H1 (cell line): ENCODE data around the gene CDIPT. TPM values are rescaled to one million over a fixed set of nuclear protein-coding genes. Genes with fewer than 3 reads are reported as not detected.

Experiments used
- CTCF ChIA-PET: fragments of 300-600 bp; sonication (Branson Sonifier 250); formaldehyde crosslinking; loops from one replicate; lab custom pipeline; 2021; ENCODE audit not compliant: partially characterized antibody; lab: Charles Lee
- POLR2A ChIA-PET: fragments of 300-600 bp; sonication (Branson Sonifier 250); formaldehyde crosslinking; loops from one replicate; lab custom pipeline; 2021; ENCODE audit warnings: inconsistent platforms; ENCODE audit not compliant: partially characterized antibody; lab: Charles Lee
- DNase-seq, 2 experiments: peaks; one replicate each; pipeline versions ENCODE4 v3.0.0 to v3.0.0-alpha.2; 2010 to 2022; ENCODE audit warnings: low spot score in 2 of 2, low read depth in 1 of 2, mixed read lengths in 1 of 2
- FAIRE-seq: peaks from 2 replicates; lab custom pipeline; 2011; peaks lifted over from hg19 to GRCh38; lab: Jason Lieb, UNC
- H2AFZ ChIP-seq: 2 replicates; pipeline ENCODE4 v1.8.1; 2012; ENCODE audit warnings: low read length, inconsistent platforms
- H2AK5ac ChIP-seq: 2 replicates; pipeline ENCODE4 v1.6.1; 2013; ENCODE audit warnings: low read depth, low read length
- H2BK120ac ChIP-seq: replicated peaks from 2 replicates; pipeline ENCODE3; 2013; ENCODE audit warnings: low read depth, low read length, inconsistent platforms
- H2BK12ac ChIP-seq: 2 replicates; pipeline ENCODE4 v1.6.1; 2013; ENCODE audit warnings: low read depth, low read length
- H2BK15ac ChIP-seq: 2 replicates; pipeline ENCODE4 v1.6.1; 2013; ENCODE audit warnings: low read length
- H2BK20ac ChIP-seq: 2 replicates; pipeline ENCODE4 v1.6.1; 2013; ENCODE audit warnings: low read length
- H2BK5ac ChIP-seq: 2 replicates; pipeline ENCODE4 v1.6.1; 2013; ENCODE audit warnings: low read depth, low read length
- H3K14ac ChIP-seq: 2 replicates; pipeline ENCODE4 v1.6.1; 2013; ENCODE audit warnings: inconsistent platforms; ENCODE audit not compliant: insufficient read length
- H3K18ac ChIP-seq: 2 replicates; pipeline ENCODE4 v1.6.1; 2013; ENCODE audit warnings: low read length; ENCODE audit errors: extremely low read depth
- H3K23ac ChIP-seq: 2 replicates; pipeline ENCODE4 v1.6.1; 2013; ENCODE audit warnings: inconsistent platforms; ENCODE audit not compliant: insufficient read length
- H3K23me2 ChIP-seq: 2 replicates; pipeline ENCODE4 v1.6.1; 2013; ENCODE audit warnings: low read depth, low read length
- H3K27ac ChIP-seq: 2 replicates; pipeline ENCODE4 v1.6.1; 2011; ENCODE audit warnings: low read depth, low read length, inconsistent platforms
- H3K27me3 ChIP-seq, 4 experiments: replicated peaks in 1 of 4; 1 replicate in 1 of 4; 2 replicates in 3 of 4; pipeline versions ENCODE4 v1.6.1 to v1.8.1; 2011 to 2013; ENCODE audit warnings: low read length in 3 of 4, mild to moderate bottlenecking in 3 of 4, inconsistent platforms in 2 of 4, mixed read lengths in 2 of 4, moderate library complexity in 1 of 4; ENCODE audit not compliant: control insufficient read depth in 3 of 4, insufficient read depth in 3 of 4; ENCODE audit errors: extremely low read depth in 1 of 4
- H3K36me3 ChIP-seq, 4 experiments: 2 replicates each; pipeline versions ENCODE4 v1.6.1 to v1.8.1; 2011 to 2013; ENCODE audit warnings: mild to moderate bottlenecking in 4 of 4, low read length in 3 of 4, moderate library complexity in 2 of 4, control low read depth in 1 of 4, inconsistent platforms in 1 of 4; ENCODE audit not compliant: insufficient read depth in 4 of 4, control insufficient read depth in 2 of 4
- H3K4ac ChIP-seq: replicated peaks from 2 replicates; pipeline ENCODE3; 2013; ENCODE audit warnings: low read length, low read depth, mixed read lengths, inconsistent platforms; ENCODE audit not compliant: insufficient read length
- H3K4me1 ChIP-seq, 4 experiments: replicated peaks in 1 of 4; 1 replicate in 1 of 4; 2 replicates in 3 of 4; pipeline versions ENCODE4 v1.6.1 to v1.8.1; 2011 to 2013; ENCODE audit warnings: low read length in 3 of 4, inconsistent platforms in 2 of 4, mixed read lengths in 1 of 4; ENCODE audit not compliant: insufficient read depth in 4 of 4, control insufficient read depth in 3 of 4
- H3K4me2 ChIP-seq, 2 experiments: 2 replicates each; pipeline versions ENCODE4 v1.6.1 to v1.8.1; 2011 to 2013; ENCODE audit warnings: low read depth in 2 of 2, low read length in 2 of 2, control low read depth in 1 of 2, inconsistent platforms in 1 of 2, mild to moderate bottlenecking in 1 of 2; ENCODE audit not compliant: insufficient read depth in 1 of 2
- H3K4me3 ChIP-seq, 4 experiments: fragments of 200-600, 300-600 bp in 1 of 4; sonication (generic), shearing (Covaris generic), sonication (Bioruptor Twin) in 1 of 4; 2 replicates each; pipeline versions ENCODE4 v1.5.1 to v1.8.1; 2011 to 2016; ENCODE audit warnings: low read length in 4 of 4, low read depth in 3 of 4, control low read depth in 2 of 4, inconsistent platforms in 2 of 4, mild to moderate bottlenecking in 2 of 4, mixed read lengths in 1 of 4, moderate library complexity in 1 of 4; ENCODE audit not compliant: insufficient read depth in 2 of 4; ENCODE audit errors: extremely low read depth in 1 of 4
- H3K56ac ChIP-seq: replicated peaks from 2 replicates; pipeline ENCODE3; 2013; ENCODE audit warnings: low read depth, mild to moderate bottlenecking, mixed read lengths, low read length, inconsistent platforms; ENCODE audit not compliant: insufficient read length
- H3K79me1 ChIP-seq: 2 replicates; pipeline ENCODE4 v1.6.1; 2013; ENCODE audit warnings: low read depth, low read length, control low read depth
- H3K79me2 ChIP-seq, 2 experiments: 2 replicates each; pipeline versions ENCODE4 v1.6.1 to v1.8.1; 2012 to 2013; ENCODE audit warnings: low read length in 2 of 2, mild to moderate bottlenecking in 2 of 2, inconsistent platforms in 1 of 2; ENCODE audit not compliant: insufficient read depth in 2 of 2, control insufficient read depth in 1 of 2
- H3K9ac ChIP-seq, 4 experiments: replicated peaks in 1 of 4; 1 replicate in 1 of 4; 2 replicates in 3 of 4; pipeline versions ENCODE4 v1.6.1 to v1.8.1; 2011 to 2013; ENCODE audit warnings: low read depth in 3 of 4, low read length in 3 of 4, control low read depth in 2 of 4, mild to moderate bottlenecking in 2 of 4, moderate library complexity in 2 of 4, inconsistent platforms in 1 of 4; ENCODE audit errors: extremely low read depth in 1 of 4
- H3K9me3 ChIP-seq, 2 experiments: 2 replicates each; pipeline versions ENCODE4 v1.6.1 to v1.8.1; 2012 to 2013; ENCODE audit warnings: mild to moderate bottlenecking in 2 of 2, moderate library complexity in 2 of 2, control low read depth in 1 of 2, inconsistent platforms in 1 of 2, low read depth in 1 of 2, low read length in 1 of 2, mixed read lengths in 1 of 2; ENCODE audit not compliant: insufficient read depth in 2 of 2
- H4K20me1 ChIP-seq, 2 experiments: replicated peaks in 1 of 2; 2 replicates each; pipeline versions ENCODE3 to v1.8.1; 2011 to 2013; ENCODE audit warnings: inconsistent platforms in 2 of 2, low read length in 2 of 2, mild to moderate bottlenecking in 1 of 2; ENCODE audit not compliant: insufficient read depth in 2 of 2, control insufficient read depth in 1 of 2
- H4K5ac ChIP-seq: 2 replicates; pipeline ENCODE4 v1.6.1; 2013; ENCODE audit warnings: low read length, low read depth, mixed read lengths, inconsistent platforms; ENCODE audit not compliant: insufficient read length
- H4K8ac ChIP-seq: 2 replicates; pipeline ENCODE4 v1.8.0; 2013; ENCODE audit warnings: mild to moderate bottlenecking, moderate library complexity, low read length, inconsistent platforms; ENCODE audit not compliant: insufficient read depth; ENCODE audit errors: extremely low read depth
- H4K91ac ChIP-seq: replicated peaks from 2 replicates; pipeline ENCODE3; 2013; ENCODE audit warnings: low read length, mixed read lengths, inconsistent platforms; ENCODE audit not compliant: insufficient read length
- CREB1 ChIP-seq: IDR thresholded peaks from 2 replicates; pipeline ENCODE4 v1.6.1; 2012; ENCODE audit warnings: inconsistent platforms
- CTBP2 ChIP-seq: IDR thresholded peaks from 2 replicates; pipeline ENCODE4 v1.7.0; 2011; ENCODE audit warnings: borderline replicate concordance, mild to moderate bottlenecking, moderate library complexity, mixed read lengths, low read length; ENCODE audit not compliant: insufficient read depth, insufficient read length
- PHF8 ChIP-seq: fragments of 200-600 bp; sonication (generic); conservative IDR thresholded peaks from 2 replicates; pipeline ENCODE4 v1.7.1; 2012; ENCODE audit warnings: low read depth, mild to moderate bottlenecking, inconsistent platforms, low read length, moderate library complexity
- RBBP5 ChIP-seq: IDR thresholded peaks from 2 replicates; pipeline ENCODE4 v1.7.1; 2012; ENCODE audit warnings: low read depth, mild to moderate bottlenecking, inconsistent platforms, low read length, moderate library complexity, borderline replicate concordance
- RXRA ChIP-seq: IDR thresholded peaks from 2 replicates; pipeline ENCODE4 v1.6.1; 2011; ENCODE audit warnings: low read depth, mild to moderate bottlenecking, low read length, moderate library complexity; ENCODE audit not compliant: insufficient read depth
- SAP30 ChIP-seq: fragments of 300-600 bp; sonication (generic); IDR thresholded peaks from 2 replicates; pipeline ENCODE4 v1.7.1; 2012; ENCODE audit warnings: low read length, moderate library complexity, mild to moderate bottlenecking, inconsistent platforms; ENCODE audit not compliant: insufficient read depth, insufficient replicate concordance
- SP1 ChIP-seq: IDR thresholded peaks from 2 replicates; pipeline ENCODE4 v1.6.1; 2011; ENCODE audit warnings: low read depth, low read length
- SRF ChIP-seq: IDR thresholded peaks from 2 replicates; pipeline ENCODE4 v1.6.1; 2011; ENCODE audit warnings: mild to moderate bottlenecking, low read depth, low read length, moderate library complexity
- SUZ12 ChIP-seq: fragments of 200-600 bp; sonication (generic); IDR thresholded peaks from 2 replicates; pipeline ENCODE4 v1.6.1; 2012; ENCODE audit warnings: mild to moderate bottlenecking, inconsistent platforms, low read length, moderate library complexity, mixed read lengths
- TAF7 ChIP-seq: optimal IDR thresholded peaks from 2 replicates; pipeline ENCODE3; 2011; ENCODE audit warnings: low read depth, mild to moderate bottlenecking, inconsistent platforms, low read length, moderate library complexity, borderline replicate concordance
- ZNF274 ChIP-seq: IDR thresholded peaks from 2 replicates; pipeline ENCODE4 v1.7.0; 2012; ENCODE audit warnings: low read length, borderline replicate concordance; ENCODE audit errors: extremely low read depth
- whole genome bisulfite sequencing, 2 experiments: shearing (Covaris generic) in 1 of 2; methylation state at CpG; one replicate each; pipeline versions ENCODE4 v1.1.6 to v1.1.7; 2013 to 2015; ENCODE audit warnings: low lambda C conversion rate in 2 of 2, mixed read lengths in 2 of 2, inconsistent platforms in 1 of 2, low coverage in 1 of 2, missing lambda C conversion rate in 1 of 2; ENCODE audit not compliant: insufficient replicate concordance in 2 of 2, insufficient coverage in 1 of 2, insufficient read length in 1 of 2; ENCODE audit errors: extremely low coverage in 1 of 2, missing lambda C conversion rate in 1 of 2; 5-methylcytosine and 5-hydroxymethylcytosine counted together
- polyA plus RNA-seq, 7 experiments: library from polyadenylated mRNA; depleted of rRNA in 3 of 7; stranded (reverse) in 5 of 7; unstranded in 2 of 7; fragments of >200 nt in 5 of 7; fragments of 200-250 nt in 2 of 7; gene quantifications; 1 replicate in 5 of 7; 2 replicates in 1 of 7; 4 replicates in 1 of 7; pipeline versions ENCODE4 v1.2.1 to v1.2.3, GENCODE V29; 2011 to 2013; ENCODE audit warnings: missing spikeins in 2 of 7, mixed read lengths in 2 of 7
- total RNA-seq: library from RNA; stranded (reverse); fragmentation: NEBNext Ultra II Directional; extraction: Animal tissue kit (Norgen Biotek cat#: 25700); gene quantifications from 2 replicates; pipeline ENCODE4 v1.2.1, GENCODE V29; 2021
- TF ChIP-seq, protein P1 (sequence below): IDR thresholded peaks from 2 replicates; pipeline ENCODE4 v1.6.1; 2012; ENCODE audit warnings: low read length, inconsistent platforms

Gene CDIPT
- total and polyA plus RNA-seq, 2 of the 8 experiments (the other 6 are each of a cell fraction or from before 2014, with no cell fraction given): 69.2 to 140 TPM

DNA sequence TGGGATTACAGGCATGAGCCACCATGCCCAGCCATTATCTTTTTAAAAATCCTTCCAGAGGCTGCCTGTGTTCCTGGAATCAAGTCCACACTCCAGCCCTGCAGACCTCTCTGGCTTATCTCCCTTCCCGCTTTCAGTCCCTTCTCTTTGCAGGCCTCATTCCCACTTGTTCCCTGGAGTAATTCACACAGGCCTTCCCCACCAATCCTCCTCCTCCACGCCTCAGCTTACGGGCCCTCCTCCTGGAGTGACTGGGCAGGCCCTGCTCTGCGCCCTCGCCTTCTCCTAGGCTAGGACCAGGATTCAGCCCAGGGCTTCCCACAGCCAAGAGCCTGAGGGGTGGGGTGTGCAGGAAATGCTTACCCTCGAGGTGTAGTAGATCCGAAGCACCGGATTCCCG, 2.8 kb downstream of the CDIPT start:
- Histone ChIP-seq H4K91ac (no peak overlapping the region), H2BK5ac (no peak overlapping the region), H3K27ac (no peak overlapping the region), H3K79me1 (peaks cover 9% of the 10 kb centered on the region), H4K8ac (peak overlapping the region; percentile 36), H2BK120ac (no peak overlapping the region), H3K27me3 (no peaks in the 10 kb centered on the region), H3K9me3 (no peaks in the 10 kb centered on the region), H2AFZ (no peak overlapping the region), H3K23ac (no peak overlapping the region), H3K79me2 (peaks cover 0 to 9% of the 10 kb centered on the region in 2 experiments; a peak in 2 of 4 replicates), H3K14ac (no peak overlapping the region), H3K4me3 (no peak overlapping the region), H3K4ac (no peak overlapping the region), H3K36me3 (peaks cover 0 to 11% (median 6%) of the 10 kb centered on the region in 4 experiments; a peak in 5 of 8 replicates), H2BK15ac (no peak overlapping the region), H3K9ac (no peak overlapping the region), H3K23me2 (peaks cover 8% of the 10 kb centered on the region; the same call in 1 of the 2 replicates), H2AK5ac (no peak overlapping the region), H4K5ac (no peak overlapping the region), H4K20me1 (peaks cover 0 to 5% of the 10 kb centered on the region in 2 experiments), H3K4me1 (peaks cover 0 to 7% (median 3%) of the 10 kb centered on the region in 4 experiments; a peak in 3 of 7 replicates), H3K56ac (no peak overlapping the region), H3K18ac (no peak overlapping the region), H2BK20ac (no peak overlapping the region), H2BK12ac (no peak overlapping the region), H3K4me2 (no peak overlapping the region)
- DNase-seq (no peak), FAIRE-seq (no peak)
- CTCF ChIA-PET: interaction anchor here (0.6 to 2.9 kb wide), 3 partner anchors 12 to 180 kb away, joined by 3 to 11 read pairs (median 3); no protein-coding TSS in a partner anchor
- WGBS, 2 experiments: 91% methylated on average over 9 of the region's 9 CpGs; no CpG with 5 or more reads in 1 of the 2 experiments
- POLR2A ChIA-PET: interaction anchor here (3.7 kb wide), 1 partner anchor 11 kb away, joined by 11 read pairs; no protein-coding TSS in a partner anchor
- no peak for TF ChIP-seq SUZ12
- TF ChIP-seq CREB1: no peak
- TF ChIP-seq SRF: no peak
- no peak for TF ChIP-seq SP1
- no peak for TF ChIP-seq PHF8
- TF ChIP-seq CTBP2: no peak
- no peak for TF ChIP-seq RXRA
- no peak for TF ChIP-seq RBBP5
- TF ChIP-seq, protein P1, sequence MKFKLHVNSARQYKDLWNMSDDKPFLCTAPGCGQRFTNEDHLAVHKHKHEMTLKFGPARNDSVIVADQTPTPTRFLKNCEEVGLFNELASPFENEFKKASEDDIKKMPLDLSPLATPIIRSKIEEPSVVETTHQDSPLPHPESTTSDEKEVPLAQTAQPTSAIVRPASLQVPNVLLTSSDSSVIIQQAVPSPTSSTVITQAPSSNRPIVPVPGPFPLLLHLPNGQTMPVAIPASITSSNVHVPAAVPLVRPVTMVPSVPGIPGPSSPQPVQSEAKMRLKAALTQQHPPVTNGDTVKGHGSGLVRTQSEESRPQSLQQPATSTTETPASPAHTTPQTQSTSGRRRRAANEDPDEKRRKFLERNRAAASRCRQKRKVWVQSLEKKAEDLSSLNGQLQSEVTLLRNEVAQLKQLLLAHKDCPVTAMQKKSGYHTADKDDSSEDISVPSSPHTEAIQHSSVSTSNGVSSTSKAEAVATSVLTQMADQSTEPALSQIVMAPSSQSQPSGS: no peak
- TF ChIP-seq TAF7: no peak
- TF ChIP-seq SAP30: no peak
- no peak for TF ChIP-seq ZNF274
